ENCODE data around the gene RFESD.

DNA sequence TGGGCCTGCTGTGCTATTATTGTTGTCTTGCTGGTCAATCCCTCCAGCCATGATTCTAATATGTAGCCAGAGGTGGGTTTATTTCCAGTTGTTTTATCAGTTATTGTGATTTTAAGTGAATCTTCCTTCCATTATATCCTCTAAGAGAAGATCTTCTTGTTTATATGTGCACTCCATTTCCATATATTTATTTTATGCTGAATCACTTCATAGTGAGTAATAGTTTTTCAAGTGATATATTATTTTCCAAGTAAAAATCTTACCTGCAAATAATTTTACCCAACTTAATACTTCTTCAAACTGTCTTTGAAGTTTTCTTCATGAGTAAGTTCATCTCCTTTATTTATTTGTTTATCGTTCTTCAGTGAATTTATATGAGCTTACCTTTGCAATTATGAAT lies 40.2 kb upstream of the RFESD start:
- no peak for TF ChIP-seq EZH2 (IDR thresholded peaks at IDR 0.05; ENCODE audit: borderline replicate concordance, insufficient read depth, low read depth, low read length, poor library complexity, severe bottlenecking)
- TF ChIP-seq, protein P1, sequence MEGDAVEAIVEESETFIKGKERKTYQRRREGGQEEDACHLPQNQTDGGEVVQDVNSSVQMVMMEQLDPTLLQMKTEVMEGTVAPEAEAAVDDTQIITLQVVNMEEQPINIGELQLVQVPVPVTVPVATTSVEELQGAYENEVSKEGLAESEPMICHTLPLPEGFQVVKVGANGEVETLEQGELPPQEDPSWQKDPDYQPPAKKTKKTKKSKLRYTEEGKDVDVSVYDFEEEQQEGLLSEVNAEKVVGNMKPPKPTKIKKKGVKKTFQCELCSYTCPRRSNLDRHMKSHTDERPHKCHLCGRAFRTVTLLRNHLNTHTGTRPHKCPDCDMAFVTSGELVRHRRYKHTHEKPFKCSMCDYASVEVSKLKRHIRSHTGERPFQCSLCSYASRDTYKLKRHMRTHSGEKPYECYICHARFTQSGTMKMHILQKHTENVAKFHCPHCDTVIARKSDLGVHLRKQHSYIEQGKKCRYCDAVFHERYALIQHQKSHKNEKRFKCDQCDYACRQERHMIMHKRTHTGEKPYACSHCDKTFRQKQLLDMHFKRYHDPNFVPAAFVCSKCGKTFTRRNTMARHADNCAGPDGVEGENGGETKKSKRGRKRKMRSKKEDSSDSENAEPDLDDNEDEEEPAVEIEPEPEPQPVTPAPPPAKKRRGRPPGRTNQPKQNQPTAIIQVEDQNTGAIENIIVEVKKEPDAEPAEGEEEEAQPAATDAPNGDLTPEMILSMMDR (IDR thresholded peaks at IDR 0.05) = no peak
